GM19023 (cell line): Measurements from ENCODE around the gene ALK.
"Not testable (repeated sequence)": the region's sequence is repeated elsewhere in the genome, so short reads cannot be mapped to it uniquely, and the experiment has no call there.

ENCODE experiments used
- ATAC-seq: cut with Tn5 transposase; IDR thresholded peaks from one replicate; pipeline ENCODE4 v1.9.1; 2021; ENCODE audit warnings: mild to moderate bottlenecking, moderate library complexity; ENCODE audit not compliant: unreplicated experiment

The ALK gene

DNA sequence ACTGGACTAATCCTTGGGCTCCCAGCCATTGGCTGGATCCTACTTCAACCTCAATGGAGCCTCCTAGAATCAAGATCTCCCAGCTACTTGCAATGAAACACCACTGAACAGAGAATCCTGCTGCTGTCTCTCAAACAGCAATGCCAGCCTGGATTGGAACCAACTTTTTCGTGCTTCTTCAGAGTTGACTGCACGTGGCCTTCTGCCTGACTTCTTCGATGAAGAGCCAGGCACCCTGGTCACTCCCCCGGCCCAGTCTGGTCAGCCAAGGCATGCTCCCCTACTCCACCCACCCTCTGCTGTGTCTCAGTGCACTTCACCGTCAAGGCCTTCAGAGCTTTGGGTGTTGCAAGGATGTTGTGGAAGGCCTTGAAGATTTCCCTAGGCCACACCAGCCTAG lies 657.5 kb downstream of the ALK start:
- ATAC-seq, result no peak

DNA sequence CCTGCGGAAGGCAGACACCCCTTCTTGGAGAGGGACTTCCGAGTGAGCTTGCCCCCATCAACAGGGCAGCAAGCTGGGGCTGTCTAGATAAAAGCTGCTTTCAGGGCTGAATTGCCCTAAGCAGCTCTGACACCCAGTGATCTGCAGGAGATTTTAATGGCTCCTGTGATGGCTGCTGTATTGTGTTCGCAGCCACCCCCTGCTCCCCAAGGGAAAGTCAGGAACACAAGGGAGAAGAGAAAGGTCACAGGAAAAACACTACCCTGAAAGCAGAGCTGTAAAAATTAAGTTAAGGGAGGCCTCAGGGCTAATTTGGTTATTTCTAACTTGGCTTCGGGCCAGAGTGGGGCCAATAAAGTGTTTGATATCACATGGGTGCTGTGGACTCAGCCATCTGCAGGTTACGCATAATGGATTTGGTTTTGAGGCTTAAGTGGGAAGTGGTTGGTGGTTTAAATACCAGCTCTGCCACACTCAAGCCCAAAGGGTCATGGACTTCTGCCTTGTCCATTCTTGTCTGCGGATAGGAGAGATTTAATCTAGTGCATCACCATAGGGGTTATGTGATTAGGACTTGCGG lies 658.6 kb downstream of the ALK start:
- no peak for ATAC-seq

DNA sequence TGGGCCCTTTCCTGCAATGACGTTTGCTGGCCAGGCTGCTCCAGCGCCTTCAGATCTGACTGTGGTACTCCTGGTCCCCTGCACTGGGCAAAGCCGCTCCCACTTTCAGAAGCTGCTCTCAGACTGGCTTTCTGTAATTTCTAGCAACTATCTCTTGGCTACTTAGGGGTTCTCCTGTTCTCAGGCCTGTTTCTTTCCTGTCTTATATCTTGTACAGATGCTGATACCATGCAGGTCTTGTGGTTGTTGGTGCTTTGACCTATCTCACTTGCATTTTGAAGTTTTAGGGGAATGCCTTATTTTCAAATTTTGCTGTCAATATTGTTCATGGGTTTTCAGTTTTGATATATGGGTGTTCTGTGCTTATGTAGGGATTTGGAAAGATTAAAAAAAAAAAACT lies 660.4 kb downstream of the ALK start:
- peak; percentile 45 for ATAC-seq

DNA sequence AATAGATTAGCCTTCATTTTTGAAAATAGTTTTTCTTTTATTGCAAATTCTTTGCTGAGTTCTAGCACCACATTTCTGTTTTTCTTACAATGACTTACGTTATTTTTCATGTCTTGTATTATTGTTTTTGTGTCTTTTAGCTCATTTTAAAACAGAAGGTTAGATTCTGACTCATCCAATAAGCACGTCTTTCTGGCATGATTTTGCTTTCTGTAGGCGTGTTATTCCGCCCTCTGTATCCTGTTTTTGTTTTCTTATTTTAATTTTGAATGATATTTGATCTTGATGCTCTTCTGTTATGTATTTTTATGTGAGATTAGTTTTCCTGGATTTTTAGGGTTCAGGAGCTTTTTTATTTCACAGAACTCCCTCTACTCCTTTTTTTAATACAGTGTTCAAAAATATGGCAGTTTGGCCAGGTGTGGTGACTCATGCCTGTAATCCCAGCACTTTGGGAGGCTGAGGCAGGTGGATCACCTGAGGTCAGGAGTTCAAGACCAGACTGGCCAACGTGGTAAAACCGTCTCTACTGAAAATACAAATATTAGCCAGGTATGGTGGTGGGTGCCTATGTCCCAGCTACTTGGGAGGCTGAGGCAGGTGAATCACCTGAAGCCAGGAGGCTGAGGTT lies 661.1 kb downstream of the ALK start:
- ATAC-seq, result no peak

DNA sequence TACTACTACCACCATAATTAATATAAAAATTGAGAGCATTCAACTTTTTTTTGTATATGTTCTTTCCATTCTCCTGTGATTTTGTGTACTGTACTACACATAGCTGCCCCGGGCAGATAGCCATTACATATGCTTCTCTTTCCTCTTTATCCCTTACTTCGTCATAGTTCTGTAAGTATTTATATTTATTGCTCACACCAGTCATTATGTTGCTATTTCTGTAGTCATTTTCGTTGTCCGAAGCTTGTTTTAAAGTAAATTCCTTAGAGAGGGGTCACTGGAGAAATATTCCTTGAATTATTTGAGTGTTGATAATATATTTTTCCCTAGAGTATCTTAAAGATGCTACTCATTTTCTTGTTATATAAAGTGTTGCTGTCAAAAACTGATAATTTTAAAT lies 662.2 kb downstream of the ALK start:
- ATAC-seq, result no peak

DNA sequence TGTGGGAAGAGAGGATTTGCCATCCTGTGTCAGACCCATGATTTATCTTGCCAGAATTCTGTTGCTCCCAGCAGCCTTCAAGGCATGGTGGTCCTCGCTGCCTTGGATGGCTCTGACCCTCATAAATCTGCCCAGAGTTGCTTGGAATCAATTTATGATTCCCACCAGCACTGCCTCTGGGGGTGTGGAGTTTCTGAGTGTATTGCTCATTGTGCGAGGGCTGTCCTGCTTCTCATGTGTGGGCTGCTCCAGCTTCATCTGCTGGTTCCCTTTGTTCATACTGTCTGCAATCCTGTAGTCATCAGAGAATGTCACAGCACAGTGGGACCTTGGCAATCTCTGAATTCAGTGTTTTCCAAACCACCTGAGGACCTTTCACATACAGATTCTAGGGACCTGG lies 666.4 kb downstream of the ALK start:
- no peak for ATAC-seq

DNA sequence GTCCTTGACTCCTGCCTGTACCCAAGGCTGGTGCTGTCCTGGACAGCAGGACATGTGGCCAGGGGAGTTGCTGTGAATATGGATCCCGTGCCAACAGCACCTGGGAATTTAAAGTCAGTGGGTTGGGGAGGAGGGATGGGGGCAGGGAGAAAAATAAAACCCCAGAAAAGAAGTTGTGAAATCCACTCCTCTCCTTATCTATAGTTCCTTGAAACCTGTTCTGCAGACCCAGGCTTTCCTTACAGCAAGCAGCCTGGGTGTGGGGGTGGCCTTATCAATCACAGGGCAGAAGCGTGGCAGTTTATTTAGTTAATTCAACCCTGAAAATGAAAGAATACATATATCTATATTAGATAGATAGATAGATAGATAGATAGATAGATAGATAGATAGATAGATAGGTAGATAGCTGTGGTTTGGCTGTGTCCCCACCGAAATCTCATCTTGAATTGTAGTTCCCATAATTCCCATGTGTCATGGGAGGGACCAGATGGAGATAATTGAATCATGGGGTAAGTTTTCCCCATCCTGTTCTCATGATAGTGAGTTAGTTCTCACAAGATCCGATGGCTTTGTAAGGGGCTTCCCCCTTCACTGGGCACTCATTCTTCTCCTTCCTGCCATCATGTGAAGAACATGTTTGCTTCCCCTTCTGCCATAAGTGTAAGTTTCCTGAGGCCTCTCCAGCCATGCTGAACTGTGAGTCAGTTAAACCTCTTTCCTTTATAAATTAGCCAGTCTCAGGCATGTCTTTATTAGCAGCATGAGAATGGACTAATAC lies 667.7 kb downstream of the ALK start:
- not testable (repeated sequence) for ATAC-seq

DNA sequence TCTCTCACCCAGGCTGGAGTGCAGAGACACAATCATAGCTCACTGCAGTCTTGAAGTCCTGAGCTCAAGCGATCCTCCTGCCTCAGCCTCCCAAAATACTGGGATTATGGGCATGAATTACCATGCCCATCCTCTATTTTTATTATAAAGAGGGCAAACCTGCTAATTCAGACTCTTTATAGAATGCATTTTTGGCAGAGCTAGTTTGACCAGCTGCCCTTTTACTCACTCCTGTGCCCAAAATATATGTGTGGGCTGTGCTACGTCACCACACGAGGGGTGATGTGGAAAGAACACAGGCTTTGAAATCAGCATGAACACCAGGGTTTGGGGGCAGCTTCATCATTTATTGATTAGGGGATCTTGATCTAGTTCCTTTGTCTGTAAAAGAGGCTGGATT lies 668.4 kb downstream of the ALK start:
- no peak for ATAC-seq

DNA sequence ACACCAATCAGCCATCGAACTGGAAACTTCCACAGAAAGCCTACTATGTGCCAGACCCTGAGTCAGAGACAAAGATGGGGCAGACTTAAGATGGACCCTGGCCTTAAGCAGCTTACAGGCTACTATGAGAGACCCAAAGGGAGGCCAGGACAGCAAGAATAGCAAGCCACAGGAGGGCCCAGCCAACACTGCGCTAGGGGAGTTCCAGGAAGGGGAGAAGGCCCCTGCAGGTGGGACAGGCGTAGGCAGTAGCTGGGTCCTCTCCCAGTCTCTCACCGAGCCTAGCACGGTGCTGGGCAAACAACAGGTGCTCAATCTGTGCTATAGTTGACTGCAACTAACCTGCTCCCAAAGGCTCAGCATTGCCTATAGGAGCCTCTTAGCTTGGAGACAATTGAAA lies 670.0 kb downstream of the ALK start:
- ATAC-seq, result no peak

DNA sequence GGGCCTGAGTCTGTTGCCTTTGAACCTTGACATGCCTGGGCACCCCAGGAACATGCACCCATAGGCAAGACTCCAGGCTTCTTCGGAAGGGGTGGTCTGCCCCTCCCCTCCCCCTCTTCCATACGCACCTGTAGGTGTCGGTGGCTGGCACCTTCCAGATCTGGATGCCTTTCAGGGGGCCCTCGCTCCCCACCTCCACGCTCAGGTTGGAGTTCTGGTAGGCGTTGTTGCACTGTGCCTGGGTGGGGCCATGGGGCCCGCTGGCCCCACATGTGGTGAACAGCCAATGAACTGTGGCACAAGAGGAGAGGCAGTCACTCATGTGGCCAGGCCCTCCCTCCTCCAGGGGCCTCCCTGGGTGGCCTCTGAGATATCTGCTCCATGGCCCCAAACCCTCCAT lies 670.4 kb downstream of the ALK start:
- no peak for ATAC-seq

DNA sequence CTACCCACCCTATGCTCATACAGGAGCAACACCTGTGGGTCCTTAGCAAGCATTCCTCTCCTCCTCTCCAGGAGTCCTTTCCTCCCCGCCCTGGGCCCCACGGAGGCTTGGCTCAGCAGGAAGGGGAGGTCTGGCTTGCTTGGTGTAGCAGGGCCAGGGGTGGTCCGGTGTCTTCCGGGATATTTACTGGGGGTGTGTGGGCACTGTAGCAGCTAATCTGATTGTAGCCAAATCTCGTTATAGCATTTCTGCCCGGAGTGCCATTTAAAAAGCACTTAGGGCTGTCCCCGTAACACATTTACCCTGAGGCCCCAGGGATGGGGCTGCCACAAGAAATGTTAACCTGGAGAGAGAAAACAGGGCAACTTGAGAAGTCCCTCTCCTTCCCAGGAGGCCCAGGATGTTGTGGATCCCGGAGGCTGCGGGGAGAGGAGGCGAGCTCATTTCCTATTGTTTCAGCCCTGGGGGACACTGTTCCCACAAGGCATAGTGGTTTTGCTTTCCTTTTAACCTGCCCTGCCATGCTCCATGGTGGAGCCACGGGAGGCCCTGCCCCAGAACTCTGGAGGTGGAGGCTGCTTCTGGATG lies 671.6 kb downstream of the ALK start:
- ATAC-seq, result no peak

DNA sequence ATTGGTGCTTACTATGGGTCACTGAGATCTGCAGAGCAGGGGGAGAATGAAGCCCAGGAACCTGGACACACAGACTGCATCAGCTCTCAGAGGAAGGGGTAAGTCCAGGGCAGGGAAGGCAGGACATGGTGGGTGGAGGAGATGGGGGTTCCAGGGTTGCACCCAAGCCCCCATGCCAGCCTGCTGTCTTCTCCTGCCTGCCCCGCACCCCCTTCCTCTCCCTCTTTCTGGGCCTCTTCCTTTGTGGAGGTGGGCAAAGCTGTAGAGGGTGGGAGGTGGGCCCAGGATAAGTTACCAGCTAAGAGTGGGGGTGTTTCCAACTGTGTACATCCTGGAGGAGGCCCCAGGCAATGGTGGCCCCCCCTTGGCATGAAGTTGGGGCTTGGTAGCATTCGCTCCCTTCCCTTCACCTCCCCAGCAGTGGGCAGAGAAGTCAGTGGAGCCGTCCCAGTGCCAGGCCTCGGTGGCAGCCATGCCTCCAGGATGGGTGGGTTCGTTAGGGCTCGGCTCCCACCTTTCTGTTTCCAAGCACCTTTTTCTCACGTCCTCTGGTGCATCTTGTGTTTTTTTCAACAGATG lies 674.0 kb downstream of the ALK start:
- ATAC-seq, result no peak

DNA sequence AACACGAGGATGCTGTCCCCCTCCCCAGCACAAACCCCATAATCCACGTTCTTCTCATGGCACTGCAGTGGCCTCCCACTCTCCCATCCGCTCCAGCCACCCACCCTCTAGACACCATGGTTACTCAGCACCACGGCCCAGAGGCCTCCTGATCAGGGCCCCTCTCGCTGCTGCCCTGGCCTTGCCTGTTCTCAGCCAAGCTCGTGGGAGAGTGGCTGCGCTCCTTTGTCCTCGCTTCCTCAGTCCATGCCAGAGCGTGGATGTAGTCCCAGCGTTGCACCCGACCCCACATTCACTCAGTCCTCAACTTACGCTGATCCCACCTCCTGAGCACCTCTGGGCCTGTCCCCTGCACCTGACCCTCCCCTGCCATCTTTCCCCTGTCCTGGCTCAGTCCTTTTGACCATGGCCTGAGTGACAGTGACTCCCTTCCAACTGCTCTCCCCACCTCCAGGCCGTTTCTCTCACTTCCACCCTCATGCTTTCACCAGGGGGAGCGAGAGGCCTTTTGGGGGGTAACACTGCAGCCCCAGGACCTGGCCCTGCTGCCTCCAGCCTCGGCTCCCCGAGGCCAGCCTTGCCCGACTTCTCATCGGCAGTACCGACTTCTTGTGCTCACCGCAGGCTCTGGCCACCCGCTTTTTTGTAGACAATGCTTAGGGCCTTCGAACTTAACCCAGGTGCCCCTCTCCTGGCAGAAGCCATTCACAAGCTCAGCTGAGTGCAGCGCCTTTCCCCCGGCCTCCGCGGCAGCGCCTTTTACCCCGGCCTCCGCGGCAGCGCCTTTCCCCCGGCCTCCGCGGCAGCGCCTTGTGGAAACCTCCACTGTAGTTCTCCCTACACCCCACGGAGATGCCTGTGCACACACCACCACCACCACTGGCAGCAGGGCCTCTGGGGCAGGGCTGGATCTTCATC lies 674.7 kb downstream of the ALK start:
- ATAC-seq, result no peak

DNA sequence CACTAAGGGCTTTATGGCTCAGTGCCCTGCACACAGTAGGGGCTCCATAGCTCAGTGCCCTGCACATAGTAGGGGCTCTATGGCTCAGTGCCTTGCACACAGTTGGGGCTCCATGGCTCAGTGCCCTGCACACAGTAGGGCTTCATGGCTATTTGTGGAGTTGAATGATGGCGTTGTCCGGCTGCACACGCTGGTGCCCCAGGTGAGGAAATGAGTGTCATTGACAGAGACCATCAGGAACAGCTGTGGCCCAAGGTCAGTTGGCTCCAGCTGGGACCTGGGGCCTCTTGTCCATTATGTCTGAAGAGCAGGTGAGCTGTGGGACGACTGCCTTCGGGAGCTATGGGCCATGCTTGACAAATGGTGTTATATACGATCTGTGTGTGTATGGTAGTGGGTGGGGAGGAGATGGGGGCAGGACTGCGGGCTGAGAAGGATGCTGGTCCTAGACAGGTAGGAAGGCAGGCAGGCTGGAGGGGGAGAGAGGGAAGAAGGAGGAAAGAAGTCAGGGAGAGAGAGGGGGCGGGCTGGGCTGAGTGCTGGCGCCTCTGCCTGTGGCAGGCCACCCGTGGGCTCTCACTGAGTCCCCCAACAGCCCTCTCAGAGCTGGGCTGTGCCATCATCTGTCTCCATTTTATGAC lies 675.5 kb downstream of the ALK start:
- ATAC-seq, result no peak

DNA sequence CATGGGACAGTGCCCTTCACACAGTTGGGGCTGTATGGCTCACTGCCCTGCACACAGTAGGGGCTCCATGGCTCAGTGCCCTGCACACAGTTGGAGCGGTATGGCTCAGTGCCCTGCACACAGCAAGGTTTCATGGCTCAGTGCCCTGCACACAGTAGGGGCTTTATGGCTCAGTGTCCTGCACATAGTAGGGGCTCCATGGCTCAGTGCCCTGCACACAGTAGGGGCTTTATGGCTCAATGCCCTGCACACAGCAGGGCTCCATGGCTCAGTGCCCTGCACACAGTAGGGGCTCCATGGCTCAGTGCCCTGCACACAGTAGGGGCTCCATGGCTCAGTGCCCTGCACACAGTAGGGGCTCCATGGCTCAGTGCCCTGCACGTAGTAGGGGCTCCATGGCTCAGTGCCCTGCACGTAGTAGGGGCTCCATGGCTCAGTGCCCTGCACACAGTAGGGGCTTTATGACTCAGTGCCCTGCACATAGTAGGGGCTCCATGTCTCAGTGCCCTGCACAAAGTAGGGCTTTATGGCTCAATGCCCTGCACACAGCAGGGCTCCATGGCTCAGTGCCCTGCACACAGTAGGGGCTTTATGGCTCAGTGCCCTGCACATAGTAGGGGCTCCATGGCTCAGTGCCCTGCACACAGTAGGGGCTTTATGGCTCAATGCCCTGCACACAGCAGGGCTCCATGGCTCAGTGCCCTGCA lies 676.2 kb downstream of the ALK start:
- not testable (repeated sequence) for ATAC-seq

DNA sequence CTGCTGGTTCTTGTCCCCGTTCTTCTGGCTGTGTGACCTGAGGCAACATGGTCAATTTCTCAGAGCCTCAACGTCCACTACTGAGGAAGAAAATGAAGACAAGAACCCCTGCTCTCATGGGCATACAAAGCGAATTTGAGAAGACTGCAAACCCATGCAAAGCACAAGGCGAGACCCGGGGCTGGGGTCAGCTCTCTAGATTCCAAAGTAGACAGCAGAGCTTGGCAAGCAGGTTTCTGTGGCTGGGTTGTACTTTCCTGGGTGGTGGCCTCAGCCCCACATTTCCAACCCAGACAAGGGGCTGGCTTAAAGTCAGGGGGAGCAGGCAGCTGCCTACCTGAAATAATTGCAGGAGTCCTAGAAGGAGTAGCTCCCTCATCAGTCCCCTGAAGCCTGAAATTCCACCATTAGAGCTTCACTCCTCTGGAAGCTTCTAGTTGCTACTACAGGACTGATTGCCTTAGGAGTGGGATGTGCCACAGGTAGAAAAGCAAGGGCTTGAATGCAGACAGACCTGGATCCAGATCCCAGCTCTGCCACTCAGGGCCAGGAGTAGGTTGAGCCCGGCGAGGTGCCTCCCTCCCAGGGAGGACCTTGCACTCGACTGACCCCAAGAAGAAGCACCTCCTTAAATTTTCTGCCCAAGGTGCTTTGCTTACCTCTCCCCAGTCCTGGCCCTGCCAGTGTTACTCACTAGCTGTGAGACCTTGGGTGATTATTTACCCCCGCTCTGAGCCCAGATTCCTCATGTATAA lies 678.6 kb downstream of the ALK start:
- no peak for ATAC-seq

DNA sequence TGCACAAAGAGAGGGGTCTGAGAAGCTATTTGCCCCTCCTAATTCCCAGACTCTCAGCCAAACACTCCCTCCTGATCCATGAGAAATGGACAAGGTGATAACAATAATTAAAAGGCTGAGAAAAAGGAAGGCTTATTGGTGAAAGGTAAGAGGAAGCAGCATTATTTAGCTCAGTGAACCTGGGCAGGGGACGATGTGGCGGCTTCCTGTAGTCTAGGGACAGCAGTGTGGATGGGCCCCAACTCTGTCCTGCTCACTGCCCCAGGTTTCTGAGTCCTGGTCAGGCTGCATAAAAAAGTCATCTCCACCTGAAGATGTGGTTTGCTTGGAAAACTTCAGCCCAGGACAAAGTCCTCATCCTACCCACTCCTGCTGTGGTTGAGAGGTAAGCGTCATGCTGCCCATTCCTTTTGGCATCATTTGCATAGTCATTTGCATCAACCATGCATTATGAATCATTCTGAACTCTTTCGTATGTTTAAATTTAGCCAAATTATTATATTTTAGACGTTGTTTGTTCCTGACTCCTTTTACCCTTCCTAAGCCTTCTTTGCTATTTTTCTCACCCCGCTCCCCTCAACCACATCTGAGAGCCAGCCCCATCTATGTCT lies 679.3 kb downstream of the ALK start:
- no peak for ATAC-seq

DNA sequence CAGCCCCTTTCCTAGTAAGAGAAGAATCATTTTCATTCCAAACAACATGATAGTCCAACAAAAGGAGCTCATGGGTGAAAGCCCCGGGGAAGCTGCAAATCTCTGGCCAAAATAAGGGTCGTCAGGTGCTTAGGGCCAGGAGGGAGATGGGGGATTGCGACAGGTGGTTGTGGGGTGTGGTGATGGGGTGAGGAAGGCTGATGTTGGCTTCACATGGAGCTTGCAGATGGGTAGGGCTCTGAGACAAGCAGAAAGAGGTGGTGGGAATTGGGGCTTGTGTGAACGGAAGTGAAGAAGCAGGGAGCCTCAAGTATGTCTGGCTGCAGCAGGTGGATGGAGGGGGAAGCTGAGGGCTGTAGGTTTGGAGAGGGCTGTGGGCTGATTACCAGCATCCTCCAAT lies 680.0 kb downstream of the ALK start:
- no peak for ATAC-seq
